Heart left ventricle (tissue), 16 donors: ENCODE results near the gene SNCAIP. TPM values are rescaled to one million over a fixed set of nuclear protein-coding genes. Genes with fewer than 3 reads are reported as not detected.

Source experiments
- ATAC-seq, 4 donors: fragments of 200-7000 bp; cut with Tn5 transposase; one replicate each; pipeline ENCODE4 v1.9.1; 2020 to 2022; ENCODE audit warnings: moderate library complexity in 4 of 4, mild to moderate bottlenecking in 3 of 4, moderate number of reproducible peaks in 1 of 4
- DNase-seq, 5 donors: peaks; one replicate each; pipeline ENCODE4 v3.0.0-alpha.2; 2020
- H3K27ac ChIP-seq, 12 donors: fragments of 200-600 bp; sonication (generic) in 4 of 12; one replicate each; pipeline versions ENCODE4 v1.5.0 to v1.8.0; 2016 to 2022; ENCODE audit warnings: mild to moderate bottlenecking in 2 of 12
- H3K27me3 ChIP-seq, 9 donors: fragments of 200-600 bp; sonication (generic) in 2 of 9; one replicate each; pipeline versions ENCODE4 v1.5.1 to v1.8.0; 2016 to 2022; ENCODE audit warnings: mild to moderate bottlenecking in 3 of 9
- H3K36me3 ChIP-seq, 9 donors: fragments of 200-600 bp; sonication (generic) in 2 of 9; one replicate each; pipeline versions ENCODE4 v1.5.0 to v1.8.0; 2018 to 2022; ENCODE audit warnings: mild to moderate bottlenecking in 2 of 9
- H3K4me1 ChIP-seq, 12 donors: fragments of 200-600 bp; sonication (generic) in 4 of 12; one replicate each; pipeline versions ENCODE4 v1.5.0 to v1.8.0; 2016 to 2022; ENCODE audit warnings: mild to moderate bottlenecking in 3 of 12
- H3K4me3 ChIP-seq, 12 donors: fragments of 200-600 bp; sonication (generic) in 4 of 12; one replicate each; pipeline versions ENCODE4 v1.5.0 to v1.8.0; 2017 to 2022; ENCODE audit warnings: mild to moderate bottlenecking in 9 of 12, moderate library complexity in 4 of 12
- H3K9me3 ChIP-seq, 12 donors: fragments of 200-600 bp; sonication (generic) in 4 of 12; one replicate each; pipeline versions ENCODE4 v1.5.0 to v1.8.0; 2016 to 2022; ENCODE audit warnings: mild to moderate bottlenecking in 1 of 12
- CTCF ChIP-seq, 12 donors: fragments of 200-600 bp; sonication (generic) in 4 of 12; IDR thresholded peaks; one replicate each; pipeline versions ENCODE4 v1.5.0 to v1.8.0; 2018 to 2022; ENCODE audit warnings: antibody characterized with exemption in 12 of 12, mild to moderate bottlenecking in 5 of 12
- POLR2A ChIP-seq, 2 donors: fragments of 450-650 bp; IDR thresholded peaks; one replicate each; pipeline ENCODE4 v1.6.1; 2017; ENCODE audit warnings: antibody characterized with exemption in 2 of 2, mild to moderate bottlenecking in 2 of 2, moderate library complexity in 2 of 2
- WGBS, 4 donors: extraction: QIAGEN DNeasy Blood & Tissue Kit in 2 of 4; methylation state at CpG; one replicate each; pipeline versions ENCODE4 v1.1.5 to v1.1.7; 2013 to 2018; 5-methylcytosine and 5-hydroxymethylcytosine counted together
- intact Hi-C, 10 donors: fragments of 100-400 bp; cut with DNase I; formaldehyde crosslinking; loops; one replicate each; pipeline versions ENCODE4 v1.11.1 to v1.14.2; 2022
- polyA plus RNA-seq, 2 donors: library from polyadenylated mRNA; stranded (reverse); fragments of 200-250 nt; gene quantifications; one replicate each; pipeline ENCODE4 v1.2.3, GENCODE V29; 2013
- total RNA-seq, 9 donors: library from RNA; depleted of rRNA in 2 of 9; stranded (reverse); fragments of >200 nt in 2 of 9; fragmentation: NEBNext Ultra II Directional in 3 of 9; extraction: Animal tissue kit (Norgen Biotek cat#: 25700) in 3 of 9; gene quantifications; one replicate each; pipeline versions ENCODE4 v1.1.0 to v1.2.4, GENCODE V29; 2016 to 2023
- donor health status: ischemic (EF 13 %, LVEDD 7.1; RV severe dilation, severe dysfunction).
- donor health status: healthy with polysubstance abuse.
- donor health status: DM: no; HTN: yes; CAD: no.
- donor health status: DM: no; HTN: no; CAD: no.
- donor health status: ischemic (EF 25% LVEDD 6.9; RV normal size, moderate dysfunction).
- donor health status: ischemic (EF 25% LVEDD 5.7; RV mildly dilated, moderate dysfunction).
- donor health status: healthy.
- donor health status: DM: yes; HTN: yes; CAD: no.
- donor health status: ischemic (EF 35%, LVEDD 5.7; RV mildly dilated, moderate dysfunction).
- donor health status: nonischemic (EF 11% LVEDD 7.7; RV severe dilation, severe dysfunction).
- donor health status: DM: yes; HTN: yes; CAD: no.
- donor health status: PGD.
- donor health status: ischemic (EF 29% LVEDD 5.4; RV normal size, mild dysfunction).
- donor health status: nonischemic (EF 23%, LVEDD 6.1; RV moderate dilation, normal function).

The SNCAIP gene
- total and polyA plus RNA-seq, 11 donors: 0.54 to 7.5 (median 0.94) TPM

- intact Hi-C loops: no loop called here
- no peaks in the 10 kb centered on the region for H3K27me3 ChIP-seq
- DNase-seq (no peak), ATAC-seq (no peak)
- peaks cover 0 to 5% (median 0%) of the 10 kb centered on the region in 9 donors for H3K36me3 ChIP-seq
- H3K9me3 ChIP-seq: no peaks in the 10 kb centered on the region
- no peaks in the 10 kb centered on the region for H3K4me1 ChIP-seq
- no peak overlapping the region for H3K27ac ChIP-seq
- no peak overlapping the region for H3K4me3 ChIP-seq
- TF ChIP-seq POLR2A (IDR thresholded peaks at IDR 0.05): no peak
- TF ChIP-seq CTCF (IDR thresholded peaks at IDR 0.05): no peak
Measured at GRCh38 chr5:122462486-122462885, 150.4 kb downstream of the SNCAIP start.

DNA sequence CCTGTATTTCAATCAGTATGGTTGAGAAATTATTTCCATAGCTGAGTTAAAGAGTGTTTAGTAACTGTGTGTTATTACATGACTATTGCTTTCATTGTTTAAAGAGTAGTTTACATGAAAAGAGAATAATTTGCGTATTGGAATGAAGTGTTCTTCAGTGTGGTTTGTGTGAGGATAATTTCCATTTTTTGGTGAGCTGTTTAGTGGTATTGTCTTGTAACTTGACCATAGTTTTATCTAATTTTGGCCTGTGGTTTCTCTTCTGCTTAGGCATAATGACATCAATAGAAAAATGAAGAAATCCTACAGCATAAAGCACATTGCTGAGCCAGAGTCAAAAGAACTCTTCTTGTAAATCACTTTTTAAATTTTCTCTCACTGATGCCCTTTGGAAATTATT is 151.2 kb downstream of the SNCAIP start:
- ATAC-seq (no peak), DNase-seq (no peak)
- no peak for TF ChIP-seq POLR2A (IDR thresholded peaks at IDR 0.05)
- TF ChIP-seq CTCF (IDR thresholded peaks at IDR 0.05): no peak
- no peaks in the 10 kb centered on the region for H3K4me1 ChIP-seq
- intact Hi-C loops: no loop called here
- H3K27me3 ChIP-seq: no peaks in the 10 kb centered on the region
- peaks cover 0 to 5% (median 0%) of the 10 kb centered on the region in 9 donors for H3K36me3 ChIP-seq
- no peak overlapping the region for H3K27ac ChIP-seq
- H3K9me3 ChIP-seq: no peaks in the 10 kb centered on the region
- WGBS, 4 donors: 80 to 96% (median 92%) methylated on average over 1 of the region's 1 CpG
- no peak overlapping the region for H3K4me3 ChIP-seq

- no peak for TF ChIP-seq POLR2A (IDR thresholded peaks at IDR 0.05)
- no peak for TF ChIP-seq CTCF (IDR thresholded peaks at IDR 0.05)
- DNase-seq (no peak), ATAC-seq (no peak)
- intact Hi-C loops: no loop called here
- Histone ChIP-seq H3K4me1 (no peaks in the 10 kb centered on the region), H3K36me3 (peaks cover 0 to 5% (median 0%) of the 10 kb centered on the region in 9 donors), H3K27me3 (no peaks in the 10 kb centered on the region), H3K27ac (no peak overlapping the region), H3K9me3 (no peaks in the 10 kb centered on the region), H3K4me3 (no peak overlapping the region)
- WGBS, 4 donors: 91 to 100% (median 93%) methylated on average over 2 of the region's 2 CpGs
Measured at GRCh38 chr5:122464191-122464590, 152.2 kb downstream of the SNCAIP start.

- TF ChIP-seq POLR2A (IDR thresholded peaks at IDR 0.05) (no peak), CTCF (IDR thresholded peaks at IDR 0.05) (no peak)
- intact Hi-C loops: no loop called here
- Histone ChIP-seq H3K27me3 (no peaks in the 10 kb centered on the region), H3K27ac (no peak overlapping the region), H3K9me3 (no peaks in the 10 kb centered on the region), H3K4me1 (no peaks in the 10 kb centered on the region), H3K36me3 (peaks cover 0 to 5% (median 0%) of the 10 kb centered on the region in 9 donors), H3K4me3 (no peak overlapping the region)
- no peak for ATAC-seq
- WGBS, 4 donors: 83 to 90% (median 88%) methylated on average over 7 of the region's 7 CpGs
- DNase-seq: no peak
Measured at GRCh38 chr5:122465031-122465577, 153.1 kb downstream of the SNCAIP start.
